ENCODE results near the gene CREBZF. TPM values are rescaled to one million over a fixed set of nuclear protein-coding genes. Genes with fewer than 3 reads are reported as not detected.
A peak's percentile ranks its signal among the peaks of the same experiment; 100 is the strongest.
"Not testable (repeated sequence)": the region's sequence is repeated elsewhere in the genome, so short reads cannot be mapped to it uniquely, and the experiment has no call there.

Gene CREBZF
- total RNA-seq, 1 donor from 2014 or later: 31.0 TPM

GRCh38 chr11:85673393-85673792 lies 8.5 kb upstream of the CREBZF start:
- H3K4me3 Mint-ChIP-seq (ENCODE audit: unreplicated experiment): no peak overlapping the region
- H3K9me3 Mint-ChIP-seq (ENCODE audit: unreplicated experiment): peaks cover 7% of the 10 kb centered on the region
- H3K4me1 ChIP-seq (ENCODE audit: insufficient read depth, low read length): no peaks in the 10 kb centered on the region
- H3K4me2 ChIP-seq (ENCODE audit: low read length): no peak overlapping the region
- no peak for DNase-seq (ENCODE audit: low read depth)
- H3K27ac ChIP-seq (ENCODE audit: low read depth, low read length): no peak overlapping the region
- H3K4me3 ChIP-seq (ENCODE audit: insufficient read depth, low read depth, low read length): no peak overlapping the region
- H3K27me3 ChIP-seq (ENCODE audit: insufficient read depth, low read length): no peaks in the 10 kb centered on the region
- peaks cover 3% of the 10 kb centered on the region for H3K27me3 Mint-ChIP-seq (ENCODE audit: low read depth, unreplicated experiment)
- no peaks in the 10 kb centered on the region for H3K9me3 ChIP-seq (ENCODE audit: insufficient read depth, low read depth, low read length)
- H2AFZ ChIP-seq (ENCODE audit: low read depth, low read length): no peak overlapping the region
- no peaks in the 10 kb centered on the region for H3K79me2 ChIP-seq (ENCODE audit: insufficient read depth, low read length)
- no peaks in the 10 kb centered on the region for H4K20me1 ChIP-seq (ENCODE audit: insufficient read depth, low read length)
- no peaks in the 10 kb centered on the region for H3K4me1 Mint-ChIP-seq (ENCODE audit: low read depth, unreplicated experiment)
- H3K36me3 Mint-ChIP-seq (ENCODE audit: low read depth, unreplicated experiment): peaks cover 1% of the 10 kb centered on the region
- H3K36me3 ChIP-seq (ENCODE audit: insufficient read depth, low read length): no peaks in the 10 kb centered on the region
- H3K27ac Mint-ChIP-seq (ENCODE audit: unreplicated experiment): no peak overlapping the region
- H3K9ac ChIP-seq (ENCODE audit: low read length): no peak overlapping the region
- peak; percentile 26 for FAIRE-seq
- no peak for TF ChIP-seq EZH2 (IDR thresholded peaks at IDR 0.05; ENCODE audit: insufficient read depth, low read length)
- no peak for TF ChIP-seq CTCF (IDR thresholded peaks at IDR 0.05; ENCODE audit: insufficient read depth, low read depth, low read length)

- Mint-ChIP-seq H3K27me3 (ENCODE audit: low read depth, unreplicated experiment) (peaks cover 3% of the 10 kb centered on the region), H3K36me3 (ENCODE audit: low read depth, unreplicated experiment) (peaks cover 1% of the 10 kb centered on the region), H3K4me3 (ENCODE audit: unreplicated experiment) (no peak overlapping the region), H3K9me3 (ENCODE audit: unreplicated experiment) (peaks cover 7% of the 10 kb centered on the region), H3K4me1 (ENCODE audit: low read depth, unreplicated experiment) (no peaks in the 10 kb centered on the region), H3K27ac (ENCODE audit: unreplicated experiment) (no peak overlapping the region)
- FAIRE-seq: no peak
- Histone ChIP-seq H2AFZ (ENCODE audit: low read depth, low read length) (no peak overlapping the region), H3K27me3 (ENCODE audit: insufficient read depth, low read length) (no peaks in the 10 kb centered on the region), H3K9me3 (ENCODE audit: insufficient read depth, low read depth, low read length) (no peaks in the 10 kb centered on the region), H4K20me1 (ENCODE audit: insufficient read depth, low read length) (no peaks in the 10 kb centered on the region), H3K79me2 (ENCODE audit: insufficient read depth, low read length) (no peaks in the 10 kb centered on the region), H3K4me2 (ENCODE audit: low read length) (no peak overlapping the region), H3K27ac (ENCODE audit: low read depth, low read length) (no peak overlapping the region), H3K36me3 (ENCODE audit: insufficient read depth, low read length) (no peaks in the 10 kb centered on the region), H3K4me3 (ENCODE audit: insufficient read depth, low read depth, low read length) (no peak overlapping the region), H3K9ac (ENCODE audit: low read length) (no peak overlapping the region), H3K4me1 (ENCODE audit: insufficient read depth, low read length) (no peaks in the 10 kb centered on the region)
- TF ChIP-seq CTCF (IDR thresholded peaks at IDR 0.05; ENCODE audit: insufficient read depth, low read depth, low read length) (no peak), EZH2 (IDR thresholded peaks at IDR 0.05; ENCODE audit: insufficient read depth, low read length) (no peak)
- DNase-seq (ENCODE audit: low read depth): no peak
Measured at GRCh38 chr11:85672105-85672902, 7.4 kb upstream of the CREBZF start.

- not testable (repeated sequence) for H3K9me3 ChIP-seq (ENCODE audit: insufficient read depth, low read depth, low read length); H2AFZ ChIP-seq (ENCODE audit: low read depth, low read length); H3K9ac ChIP-seq (ENCODE audit: low read length); H3K27me3 Mint-ChIP-seq (ENCODE audit: low read depth, unreplicated experiment); H3K27ac ChIP-seq (ENCODE audit: low read depth, low read length); H3K79me2 ChIP-seq (ENCODE audit: insufficient read depth, low read length); H3K4me1 ChIP-seq (ENCODE audit: insufficient read depth, low read length); H3K36me3 Mint-ChIP-seq (ENCODE audit: low read depth, unreplicated experiment); H3K4me3 ChIP-seq (ENCODE audit: insufficient read depth, low read depth, low read length); H3K4me1 Mint-ChIP-seq (ENCODE audit: low read depth, unreplicated experiment); H4K20me1 ChIP-seq (ENCODE audit: insufficient read depth, low read length); H3K27me3 ChIP-seq (ENCODE audit: insufficient read depth, low read length); H3K36me3 ChIP-seq (ENCODE audit: insufficient read depth, low read length); H3K9me3 Mint-ChIP-seq (ENCODE audit: unreplicated experiment); DNase-seq (ENCODE audit: low read depth); H3K4me3 Mint-ChIP-seq (ENCODE audit: unreplicated experiment); H3K27ac Mint-ChIP-seq (ENCODE audit: unreplicated experiment); FAIRE-seq; H3K4me2 ChIP-seq (ENCODE audit: low read length)
Measured at GRCh38 chr11:85670949-85671663, 6.2 kb upstream of the CREBZF start.
